GM19452 (cell line): Measurements from ENCODE around the gene SCARB1.

Experiments
- ATAC-seq: cut with Tn5 transposase; IDR thresholded peaks from one replicate; pipeline ENCODE4 v1.9.1; 2021; ENCODE audit not compliant: unreplicated experiment

SCARB1 gene

GRCh38 chr12:124777399-124778372 is 86.0 kb downstream of the SCARB1 start:
- no peak for ATAC-seq

GRCh38 chr12:124776125-124776513 is 87.5 kb downstream of the SCARB1 start:
- no peak for ATAC-seq

GRCh38 chr12:124774462-124775167 is 89.0 kb downstream of the SCARB1 start:
- ATAC-seq, result peak; percentile 82

GRCh38 chr12:124774054-124774461 is 89.6 kb downstream of the SCARB1 start:
- ATAC-seq, result peak; percentile 42

- no peak for ATAC-seq
These were observed 91.1 kb downstream of the SCARB1 start for GRCh38 chr12:124772289-124773170.

GRCh38 chr12:124771462-124772288 is 92.0 kb downstream of the SCARB1 start:
- no peak for ATAC-seq

GRCh38 chr12:124770728-124771127 is 92.9 kb downstream of the SCARB1 start:
- ATAC-seq, result no peak

- no peak for ATAC-seq
These were observed 93.7 kb downstream of the SCARB1 start for GRCh38 chr12:124769881-124770512.

GRCh38 chr12:124769163-124769530 is 94.5 kb downstream of the SCARB1 start:
- ATAC-seq, result no peak

GRCh38 chr12:124768452-124769162 is 95.1 kb downstream of the SCARB1 start:
- ATAC-seq, result no peak

- peak; percentile 69 for ATAC-seq
These were observed 96.4 kb downstream of the SCARB1 start for GRCh38 chr12:124767066-124767821.

- peak; percentile 8 for ATAC-seq
These were observed 97.0 kb downstream of the SCARB1 start for GRCh38 chr12:124766727-124767065.

- no peak for ATAC-seq
These were observed 97.8 kb downstream of the SCARB1 start for GRCh38 chr12:124765581-124766489.

GRCh38 chr12:124764870-124765580 is 98.6 kb downstream of the SCARB1 start:
- no peak for ATAC-seq

- no peak for ATAC-seq
These were observed 99.2 kb downstream of the SCARB1 start for GRCh38 chr12:124764451-124764850.

GRCh38 chr12:124763594-124763979 is 100.1 kb downstream of the SCARB1 start:
- ATAC-seq, result no peak
